Measurements from ENCODE around the gene TSN.

DNA sequence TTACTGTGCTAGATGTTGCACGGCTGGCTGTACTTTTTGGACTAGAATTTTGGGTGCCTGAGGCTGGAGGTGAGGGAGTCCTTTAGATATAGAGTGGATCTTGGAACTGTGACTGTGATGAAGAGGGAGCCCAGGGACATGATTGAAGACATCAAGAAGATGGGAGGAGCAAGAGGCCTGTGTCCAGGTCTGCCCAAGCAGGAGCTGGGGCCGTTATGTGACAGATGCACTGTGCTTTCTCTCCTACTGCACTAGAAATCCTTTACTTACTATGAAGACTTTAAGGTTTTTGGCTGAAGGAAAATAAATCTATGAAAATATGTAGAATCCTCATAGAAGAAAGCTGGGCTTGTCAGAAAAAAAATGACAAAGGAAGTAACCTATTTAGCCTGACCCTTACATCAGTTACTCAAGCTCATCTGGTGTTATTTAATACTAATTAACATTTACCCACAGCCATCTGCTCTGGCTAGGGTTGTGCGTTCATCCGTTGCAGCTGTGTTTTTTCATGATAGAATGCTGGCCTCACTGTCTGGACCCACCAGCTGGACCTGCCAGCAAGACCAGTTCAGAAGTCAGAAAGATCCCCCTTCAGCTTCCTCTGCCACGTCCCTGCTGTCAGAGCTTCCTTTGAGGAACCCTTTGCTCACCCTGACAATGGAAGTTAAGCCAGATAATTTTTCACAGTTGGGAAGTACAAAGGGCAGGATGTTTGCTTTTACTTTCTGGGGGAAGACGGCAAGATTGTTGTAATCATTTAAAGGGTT, 16.7 kb downstream of the TSN start:
- TF ChIP-seq, protein P1, sequence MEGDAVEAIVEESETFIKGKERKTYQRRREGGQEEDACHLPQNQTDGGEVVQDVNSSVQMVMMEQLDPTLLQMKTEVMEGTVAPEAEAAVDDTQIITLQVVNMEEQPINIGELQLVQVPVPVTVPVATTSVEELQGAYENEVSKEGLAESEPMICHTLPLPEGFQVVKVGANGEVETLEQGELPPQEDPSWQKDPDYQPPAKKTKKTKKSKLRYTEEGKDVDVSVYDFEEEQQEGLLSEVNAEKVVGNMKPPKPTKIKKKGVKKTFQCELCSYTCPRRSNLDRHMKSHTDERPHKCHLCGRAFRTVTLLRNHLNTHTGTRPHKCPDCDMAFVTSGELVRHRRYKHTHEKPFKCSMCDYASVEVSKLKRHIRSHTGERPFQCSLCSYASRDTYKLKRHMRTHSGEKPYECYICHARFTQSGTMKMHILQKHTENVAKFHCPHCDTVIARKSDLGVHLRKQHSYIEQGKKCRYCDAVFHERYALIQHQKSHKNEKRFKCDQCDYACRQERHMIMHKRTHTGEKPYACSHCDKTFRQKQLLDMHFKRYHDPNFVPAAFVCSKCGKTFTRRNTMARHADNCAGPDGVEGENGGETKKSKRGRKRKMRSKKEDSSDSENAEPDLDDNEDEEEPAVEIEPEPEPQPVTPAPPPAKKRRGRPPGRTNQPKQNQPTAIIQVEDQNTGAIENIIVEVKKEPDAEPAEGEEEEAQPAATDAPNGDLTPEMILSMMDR (conservative IDR thresholded peaks at IDR 0.05) = no peak
- no peak for TF ChIP-seq EZH2 (IDR thresholded peaks at IDR 0.05; ENCODE audit: low read depth)

All from PC-9 (cell line).